ENCODE results near the gene USP10. TPM values are rescaled to one million over a fixed set of nuclear protein-coding genes. Genes with fewer than 3 reads are reported as not detected.

The USP10 gene
- total RNA-seq, 8 experiments from 2014 or later = 42.0 to 102 (median 76.2) TPM

GRCh38 chr16:84663433-84664101 is 36.2 kb upstream of the USP10 start:
- peaks cover 0 to 10% of the 10 kb centered on the region in 2 donors for H3K4me1 ChIP-seq (replicated peaks in 1 of 2)
- WGBS, 10 experiments = 37 to 92% (median 67%) methylated on average over 1 to 9 of the region's 9 CpGs; no CpG with 5 or more reads in 1 of the 10 experiments
- peak in 3 of 8 experiments; percentile 26 to 75 (median 52) for ATAC-seq (replicated peaks in 6 of 8)
- in situ Hi-C loops (cut with MboI; ENCODE audit: low pct_unique_long_range_greater_than_20kb in 2 of 9, low sequenced_read_pairs in 9 of 9, unreplicated experiment in 9 of 9) = no loop called here
- no peak overlapping the region for H3K27ac ChIP-seq
- no peak overlapping the region for H3K4me3 ChIP-seq

GRCh38 chr16:84665359-84665758 is 34.4 kb upstream of the USP10 start:
- H3K4me3 ChIP-seq = no peak overlapping the region
- in situ Hi-C loops (cut with MboI; ENCODE audit: low pct_unique_long_range_greater_than_20kb in 2 of 9, low sequenced_read_pairs in 9 of 9, unreplicated experiment in 9 of 9) = no loop called here
- peaks cover 0 to 10% of the 10 kb centered on the region in 2 donors for H3K4me1 ChIP-seq (replicated peaks in 1 of 2)
- ATAC-seq (replicated peaks in 6 of 8) = no peak
- no peak overlapping the region for H3K27ac ChIP-seq
- 75 to 100% (median 100%) methylated on average over 1 of the region's 2 CpGs; no CpG with 5 or more reads in 4 of the 10 experiments for WGBS, 10 experiments

GRCh38 chr16:84665843-84666242 is 34.0 kb upstream of the USP10 start:
- Histone ChIP-seq H3K4me3 (no peak overlapping the region), H3K27ac (no peak overlapping the region), H3K4me1 (replicated peaks in 1 of 2) (peaks cover 0 to 10% of the 10 kb centered on the region in 2 donors)
- in situ Hi-C loops (cut with MboI; ENCODE audit: low pct_unique_long_range_greater_than_20kb in 2 of 9, low sequenced_read_pairs in 9 of 9, unreplicated experiment in 9 of 9) = no loop called here
- WGBS, 10 experiments = 0 to 100% (median 93%) methylated on average over 1 to 3 of the region's 7 CpGs; no CpG with 5 or more reads in 3 of the 10 experiments
- no peak for ATAC-seq (replicated peaks in 6 of 8)

GRCh38 chr16:84667600-84668309 is 32.0 kb upstream of the USP10 start:
- Histone ChIP-seq H3K4me1 (replicated peaks in 1 of 2) (peaks cover 0 to 12% of the 10 kb centered on the region in 2 donors), H3K27ac (no peak overlapping the region), H3K4me3 (no peak overlapping the region)
- ATAC-seq (replicated peaks in 6 of 8) = no peak
- 8 to 90% (median 74%) methylated on average over 1 to 16 of the region's 16 CpGs for WGBS, 10 experiments
- in situ Hi-C loops (cut with MboI; ENCODE audit: low pct_unique_long_range_greater_than_20kb in 2 of 9, low sequenced_read_pairs in 9 of 9, unreplicated experiment in 9 of 9) = no loop called here

GRCh38 chr16:84670063-84670462 is 29.7 kb upstream of the USP10 start:
- in situ Hi-C loops (cut with MboI; ENCODE audit: low pct_unique_long_range_greater_than_20kb in 2 of 9, low sequenced_read_pairs in 9 of 9, unreplicated experiment in 9 of 9) = loop anchor here in 2 of 9 experiments (10.0 kb wide), 1 partner anchor 55 kb away; no protein-coding TSS in a partner anchor
- WGBS, 10 experiments = 92 to 100% (median 94%) methylated on average over 2 to 9 of the region's 12 CpGs; no CpG with 5 or more reads in 7 of the 10 experiments
- Histone ChIP-seq H3K4me3 (no peak overlapping the region), H3K27ac (no peak overlapping the region), H3K4me1 (replicated peaks in 1 of 2) (peaks cover 0 to 9% of the 10 kb centered on the region in 2 donors)
- peak in 1 of 8 experiments; percentile 9 for ATAC-seq (replicated peaks in 6 of 8)

GRCh38 chr16:84672276-84673202 is 27.3 kb upstream of the USP10 start:
- no peak overlapping the region for H3K4me3 ChIP-seq
- H3K4me1 ChIP-seq (replicated peaks in 1 of 2) = peaks cover 0 to 2% of the 10 kb centered on the region in 2 donors
- ATAC-seq (replicated peaks in 6 of 8) = peak; percentile 59 to 98 (median 75)
- H3K27ac ChIP-seq = no peak overlapping the region
- in situ Hi-C loops (cut with MboI; ENCODE audit: low pct_unique_long_range_greater_than_20kb in 2 of 9, low sequenced_read_pairs in 9 of 9, unreplicated experiment in 9 of 9) = loop anchor here in 2 of 9 experiments (10.0 kb wide), 1 partner anchor 52 kb away; no protein-coding TSS in a partner anchor
- 0 to 80% (median 28%) methylated on average over 1 to 16 of the region's 26 CpGs; no CpG with 5 or more reads in 1 of the 10 experiments for WGBS, 10 experiments

GRCh38 chr16:84673203-84673535 is 26.6 kb upstream of the USP10 start:
- ATAC-seq (replicated peaks in 6 of 8) = peak in 1 of 8 experiments; percentile 26
- H3K4me1 ChIP-seq (replicated peaks in 1 of 2) = peaks cover 2 to 3% of the 10 kb centered on the region in 2 donors
- in situ Hi-C loops (cut with MboI; ENCODE audit: low pct_unique_long_range_greater_than_20kb in 2 of 9, low sequenced_read_pairs in 9 of 9, unreplicated experiment in 9 of 9) = loop anchor here in 2 of 9 experiments (10.0 kb wide), 1 partner anchor 52 kb away; no protein-coding TSS in a partner anchor
- H3K4me3 ChIP-seq = no peak overlapping the region
- 100% methylated on average over 1 to 3 of the region's 3 CpGs; no CpG with 5 or more reads in 8 of the 10 experiments for WGBS, 10 experiments
- no peak overlapping the region for H3K27ac ChIP-seq

- Histone ChIP-seq H3K4me1 (replicated peaks in 1 of 2) (peaks cover 2 to 3% of the 10 kb centered on the region in 2 donors), H3K27ac (no peak overlapping the region), H3K4me3 (no peak overlapping the region)
- in situ Hi-C loops (cut with MboI; ENCODE audit: low pct_unique_long_range_greater_than_20kb in 2 of 9, low sequenced_read_pairs in 9 of 9, unreplicated experiment in 9 of 9) = loop anchor here in 2 of 9 experiments (10.0 kb wide), 1 partner anchor 51 kb away; no protein-coding TSS in a partner anchor
- no peak for ATAC-seq (replicated peaks in 6 of 8)
- 40 to 100% (median 88%) methylated on average over 1 to 3 of the region's 3 CpGs; no CpG with 5 or more reads in 3 of the 10 experiments for WGBS, 10 experiments
Measured at GRCh38 chr16:84673561-84673960, 26.2 kb upstream of the USP10 start.

- 0 to 100% (median 89%) methylated on average over 1 to 5 of the region's 9 CpGs; no CpG with 5 or more reads in 4 of the 10 experiments for WGBS, 10 experiments
Measured at GRCh38 chr16:84675423-84675822, 24.4 kb upstream of the USP10 start.

GRCh38 chr16:84675884-84676283 is 23.9 kb upstream of the USP10 start:
- in situ Hi-C loops (cut with MboI; ENCODE audit: low pct_unique_long_range_greater_than_20kb in 2 of 9, low sequenced_read_pairs in 9 of 9, unreplicated experiment in 9 of 9) = loop anchor here in 2 of 9 experiments (10.0 kb wide), 1 partner anchor 49 kb away; no protein-coding TSS in a partner anchor
- ATAC-seq (replicated peaks in 6 of 8) = peak in 4 of 8 experiments; percentile 29 to 78 (median 44)
- H3K4me1 ChIP-seq (replicated peaks in 1 of 2) = peaks cover 2 to 3% of the 10 kb centered on the region in 2 donors
- H3K27ac ChIP-seq = no peak overlapping the region
- 0 to 100% (median 100%) methylated on average over 1 to 2 of the region's 2 CpGs; no CpG with 5 or more reads in 5 of the 10 experiments for WGBS, 10 experiments
- H3K4me3 ChIP-seq = no peak overlapping the region

More at GRCh38 chr16:84675423-84675822, 24.4 kb upstream of the USP10 start:
- no peak for ATAC-seq (replicated peaks in 6 of 8)
- in situ Hi-C loops (cut with MboI; ENCODE audit: low pct_unique_long_range_greater_than_20kb in 2 of 9, low sequenced_read_pairs in 9 of 9, unreplicated experiment in 9 of 9) = loop anchor here in 2 of 9 experiments (10.0 kb wide), 1 partner anchor 49 kb away; no protein-coding TSS in a partner anchor
- peaks cover 2 to 3% of the 10 kb centered on the region in 2 donors for H3K4me1 ChIP-seq (replicated peaks in 1 of 2)
- H3K4me3 ChIP-seq = no peak overlapping the region
- H3K27ac ChIP-seq = no peak overlapping the region

GRCh38 chr16:84677017-84677803 is 22.6 kb upstream of the USP10 start:
- in situ Hi-C loops (cut with MboI; ENCODE audit: low pct_unique_long_range_greater_than_20kb in 2 of 9, low sequenced_read_pairs in 9 of 9, unreplicated experiment in 9 of 9) = loop anchor here in 2 of 9 experiments (10.0 kb wide), 1 partner anchor 48 kb away; no protein-coding TSS in a partner anchor
- 20 to 100% (median 84%) methylated on average over 1 to 8 of the region's 14 CpGs; no CpG with 5 or more reads in 2 of the 10 experiments for WGBS, 10 experiments
- H3K4me3 ChIP-seq = no peak overlapping the region
- H3K27ac ChIP-seq = no peak overlapping the region
- ATAC-seq (replicated peaks in 6 of 8) = peak in 1 of 8 experiments; percentile 46
- peaks cover 2 to 3% of the 10 kb centered on the region in 2 donors for H3K4me1 ChIP-seq (replicated peaks in 1 of 2)
